HepG2 (cell line): ENCODE results near the gene TFPI. TPM values are rescaled to one million over a fixed set of nuclear protein-coding genes. Genes with fewer than 3 reads are reported as not detected.

ENCODE experiments used
- NCOA5 ChIP-seq: sonication (generic); formaldehyde crosslinking; IDR thresholded peaks from 2 replicates; pipeline ENCODE4 v1.4.0; 2020; ENCODE audit warnings: missing genetic modification reagents
- NFAT5 ChIP-seq: sonication (generic); formaldehyde crosslinking; IDR thresholded peaks from 2 replicates; pipeline ENCODE4 v1.4.0; 2020; ENCODE audit warnings: missing genetic modification reagents
- NR1H2 ChIP-seq: sonication (generic); formaldehyde crosslinking; IDR thresholded peaks from 2 replicates; pipeline ENCODE4 v1.8.1; 2022; ENCODE audit warnings: low read depth, missing genetic modification reagents, borderline replicate concordance
- SATB2 ChIP-seq: sonication (generic); formaldehyde crosslinking; IDR thresholded peaks from 2 replicates; pipeline ENCODE4 v1.5.0; 2020; ENCODE audit warnings: missing genetic modification reagents
- USF2 ChIP-seq, 2 experiments: sonication (generic) in 1 of 2; formaldehyde crosslinking in 1 of 2; IDR thresholded peaks; 2 replicates each; pipeline versions ENCODE4 v1.5.1 to v1.6.1; 2011 to 2020; ENCODE audit warnings: borderline replicate concordance in 1 of 2, low read depth in 1 of 2, low read length in 1 of 2, mild to moderate bottlenecking in 1 of 2, missing genetic modification reagents in 1 of 2, moderate library complexity in 1 of 2
- ZNF550 ChIP-seq: sonication (generic); formaldehyde crosslinking; IDR thresholded peaks from 2 replicates; pipeline ENCODE4 v1.4.0; 2020; ENCODE audit warnings: mild to moderate bottlenecking, missing genetic modification reagents, borderline replicate concordance
- ZNF766 ChIP-seq: sonication (generic); formaldehyde crosslinking; IDR thresholded peaks from 2 replicates; pipeline ENCODE4 v1.5.0; 2020; ENCODE audit warnings: missing genetic modification reagents, borderline replicate concordance
- polyA plus RNA-seq, 8 experiments: library from polyadenylated mRNA; depleted of rRNA in 3 of 8; stranded (reverse) in 7 of 8; unstranded in 1 of 8; fragments of >200 nt; fragmentation: Illumina TruSeq in 4 of 8; extraction: Trizol in 4 of 8; gene quantifications; 2 replicates each; pipeline versions ENCODE4 v1.2.1 to v1.2.3, GENCODE V29; 2011 to 2016; ENCODE audit warnings: low read depth in 4 of 8, missing spikeins in 1 of 8, mixed read lengths in 1 of 8; ENCODE audit not compliant: insufficient read depth in 1 of 8
- total RNA-seq, 5 experiments: library from RNA; depleted of rRNA; stranded (reverse); fragments of >200 nt; fragmentation: Illumina TruSeq; extraction: Trizol; gene quantifications; 2 replicates each; pipeline ENCODE4 v1.2.3, GENCODE V29; 2016; ENCODE audit warnings: low read depth in 1 of 5
- TF ChIP-seq, protein P1 (sequence below): sonication (generic); formaldehyde crosslinking; IDR thresholded peaks from 2 replicates; pipeline ENCODE4 v1.4.0; 2020; ENCODE audit warnings: low read depth, missing genetic modification reagents
- TF ChIP-seq, protein P2 (sequence below), 2 experiments: sonication (generic) in 1 of 2; formaldehyde crosslinking in 1 of 2; IDR thresholded peaks; 2 replicates each; pipeline versions ENCODE4 v1.4.0 to v1.6.1; 2016 to 2020; ENCODE audit warnings: borderline replicate concordance in 1 of 2, low read depth in 1 of 2, mild to moderate bottlenecking in 1 of 2, missing genetic modification reagents in 1 of 2

TFPI gene
- total and polyA plus RNA-seq, 2 of the 13 experiments (the other 11 are each of a cell fraction or from before 2014, with no cell fraction given), result 301 to 436 TPM

GRCh38 chr2:187509667-187510417 lies 44.4 kb downstream of the TFPI start (continued):
- TF ChIP-seq, protein P1, sequence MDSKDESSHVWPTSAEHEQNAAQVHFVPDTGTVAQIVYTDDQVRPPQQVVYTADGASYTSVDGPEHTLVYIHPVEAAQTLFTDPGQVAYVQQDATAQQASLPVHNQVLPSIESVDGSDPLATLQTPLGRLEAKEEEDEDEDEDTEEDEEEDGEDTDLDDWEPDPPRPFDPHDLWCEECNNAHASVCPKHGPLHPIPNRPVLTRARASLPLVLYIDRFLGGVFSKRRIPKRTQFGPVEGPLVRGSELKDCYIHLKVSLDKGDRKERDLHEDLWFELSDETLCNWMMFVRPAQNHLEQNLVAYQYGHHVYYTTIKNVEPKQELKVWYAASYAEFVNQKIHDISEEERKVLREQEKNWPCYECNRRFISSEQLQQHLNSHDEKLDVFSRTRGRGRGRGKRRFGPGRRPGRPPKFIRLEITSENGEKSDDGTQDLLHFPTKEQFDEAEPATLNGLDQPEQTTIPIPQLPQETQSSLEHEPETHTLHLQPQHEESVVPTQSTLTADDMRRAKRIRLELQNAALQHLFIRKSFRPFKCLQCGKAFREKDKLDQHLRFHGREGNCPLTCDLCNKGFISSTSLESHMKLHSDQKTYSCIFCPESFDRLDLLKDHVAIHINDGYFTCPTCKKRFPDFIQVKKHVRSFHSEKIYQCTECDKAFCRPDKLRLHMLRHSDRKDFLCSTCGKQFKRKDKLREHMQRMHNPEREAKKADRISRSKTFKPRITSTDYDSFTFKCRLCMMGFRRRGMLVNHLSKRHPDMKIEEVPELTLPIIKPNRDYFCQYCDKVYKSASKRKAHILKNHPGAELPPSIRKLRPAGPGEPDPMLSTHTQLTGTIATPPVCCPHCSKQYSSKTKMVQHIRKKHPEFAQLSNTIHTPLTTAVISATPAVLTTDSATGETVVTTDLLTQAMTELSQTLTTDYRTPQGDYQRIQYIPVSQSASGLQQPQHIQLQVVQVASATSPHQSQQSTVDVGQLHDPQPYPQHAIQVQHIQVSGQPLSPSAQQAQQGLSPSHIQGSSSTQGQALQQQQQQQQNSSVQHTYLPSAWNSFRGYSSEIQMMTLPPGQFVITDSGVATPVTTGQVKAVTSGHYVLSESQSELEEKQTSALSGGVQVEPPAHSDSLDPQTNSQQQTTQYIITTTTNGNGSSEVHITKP (CRISPR knock-in tag), result no peak; the same call in 1 of the 2 replicates
- TF ChIP-seq ZNF766 (CRISPR knock-in tag), result no peak
- TF ChIP-seq NR1H2 (CRISPR knock-in tag), result no peak
- TF ChIP-seq SATB2 (CRISPR knock-in tag), result no peak
- TF ChIP-seq ZNF550 (CRISPR knock-in tag), result no peak
- TF ChIP-seq NFAT5 (CRISPR knock-in tag), result no peak
- TF ChIP-seq, protein P2, sequence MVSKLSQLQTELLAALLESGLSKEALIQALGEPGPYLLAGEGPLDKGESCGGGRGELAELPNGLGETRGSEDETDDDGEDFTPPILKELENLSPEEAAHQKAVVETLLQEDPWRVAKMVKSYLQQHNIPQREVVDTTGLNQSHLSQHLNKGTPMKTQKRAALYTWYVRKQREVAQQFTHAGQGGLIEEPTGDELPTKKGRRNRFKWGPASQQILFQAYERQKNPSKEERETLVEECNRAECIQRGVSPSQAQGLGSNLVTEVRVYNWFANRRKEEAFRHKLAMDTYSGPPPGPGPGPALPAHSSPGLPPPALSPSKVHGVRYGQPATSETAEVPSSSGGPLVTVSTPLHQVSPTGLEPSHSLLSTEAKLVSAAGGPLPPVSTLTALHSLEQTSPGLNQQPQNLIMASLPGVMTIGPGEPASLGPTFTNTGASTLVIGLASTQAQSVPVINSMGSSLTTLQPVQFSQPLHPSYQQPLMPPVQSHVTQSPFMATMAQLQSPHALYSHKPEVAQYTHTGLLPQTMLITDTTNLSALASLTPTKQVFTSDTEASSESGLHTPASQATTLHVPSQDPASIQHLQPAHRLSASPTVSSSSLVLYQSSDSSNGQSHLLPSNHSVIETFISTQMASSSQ (IDR thresholded peaks at IDR 0.05; ENCODE audit: low read depth), result peak; percentile 90
- TF ChIP-seq, protein P2 (CRISPR knock-in tag; IDR thresholded peaks at IDR 0.05; ENCODE audit: borderline replicate concordance), result peak; percentile 95
- TF ChIP-seq USF2 (IDR thresholded peaks at IDR 0.05; ENCODE audit: low read depth, low read length), result no peak
- TF ChIP-seq USF2 (CRISPR knock-in tag; IDR thresholded peaks at IDR 0.05; ENCODE audit: borderline replicate concordance), result no peak
- TF ChIP-seq NCOA5 (CRISPR knock-in tag), result peak; percentile 53; the same call in 1 of the 2 replicates
